ENCODE results near the gene MYMK. TPM values are rescaled to one million over a fixed set of nuclear protein-coding genes. Genes with fewer than 3 reads are reported as not detected.
A peak's percentile ranks its signal among the peaks of the same experiment; 100 is the strongest.

MYMK gene
- total and polyA plus RNA-seq, 2 of the 8 experiments (the other 6 are each of a cell fraction or from before 2014, with no cell fraction given): not detected

DNA sequence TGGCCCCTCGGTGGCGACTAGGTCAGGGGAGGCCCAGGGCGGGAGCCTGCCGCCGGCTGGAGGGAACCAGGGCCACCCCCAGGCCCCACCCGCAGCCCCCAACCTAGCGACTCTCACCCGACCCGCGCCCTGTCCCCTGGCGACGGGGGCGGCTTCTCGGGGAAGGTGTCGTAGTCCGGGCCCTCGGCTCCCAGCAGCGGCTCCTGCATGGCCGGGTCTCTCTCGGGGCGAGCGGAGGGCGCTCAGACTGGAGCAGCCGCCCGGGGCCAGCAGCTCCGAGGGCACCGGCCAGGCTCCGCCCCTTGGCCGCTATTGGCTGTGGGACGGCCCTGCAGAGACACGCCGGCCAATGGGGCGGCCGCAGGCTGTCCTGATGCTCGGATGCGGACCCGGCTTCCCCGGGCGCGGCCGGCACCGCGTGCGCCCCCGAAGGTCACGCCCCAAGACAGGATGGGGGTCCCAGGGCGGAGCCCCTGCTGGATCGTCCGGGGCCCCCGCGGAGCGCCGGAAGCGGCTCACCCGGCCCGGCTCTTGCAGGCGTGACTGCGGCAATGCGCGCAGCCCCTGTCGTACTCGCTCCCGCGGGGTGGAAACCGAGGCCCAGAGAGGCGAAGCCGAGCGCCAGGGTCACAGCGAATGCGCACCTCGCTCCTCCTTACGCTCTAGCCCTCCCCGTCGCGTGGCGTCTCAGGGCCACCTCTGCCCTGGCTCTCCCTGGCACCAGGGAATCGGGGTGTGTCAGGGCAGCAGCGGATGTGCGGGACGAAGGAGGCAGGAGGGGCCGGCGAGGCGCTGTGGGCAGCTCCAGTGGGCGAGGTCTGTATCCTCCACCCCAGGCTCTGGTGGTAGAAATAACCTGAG lies 45.7 kb downstream of the MYMK start, which contains the start of gene SLC2A6 (continued):
- TF ChIP-seq, protein P1, sequence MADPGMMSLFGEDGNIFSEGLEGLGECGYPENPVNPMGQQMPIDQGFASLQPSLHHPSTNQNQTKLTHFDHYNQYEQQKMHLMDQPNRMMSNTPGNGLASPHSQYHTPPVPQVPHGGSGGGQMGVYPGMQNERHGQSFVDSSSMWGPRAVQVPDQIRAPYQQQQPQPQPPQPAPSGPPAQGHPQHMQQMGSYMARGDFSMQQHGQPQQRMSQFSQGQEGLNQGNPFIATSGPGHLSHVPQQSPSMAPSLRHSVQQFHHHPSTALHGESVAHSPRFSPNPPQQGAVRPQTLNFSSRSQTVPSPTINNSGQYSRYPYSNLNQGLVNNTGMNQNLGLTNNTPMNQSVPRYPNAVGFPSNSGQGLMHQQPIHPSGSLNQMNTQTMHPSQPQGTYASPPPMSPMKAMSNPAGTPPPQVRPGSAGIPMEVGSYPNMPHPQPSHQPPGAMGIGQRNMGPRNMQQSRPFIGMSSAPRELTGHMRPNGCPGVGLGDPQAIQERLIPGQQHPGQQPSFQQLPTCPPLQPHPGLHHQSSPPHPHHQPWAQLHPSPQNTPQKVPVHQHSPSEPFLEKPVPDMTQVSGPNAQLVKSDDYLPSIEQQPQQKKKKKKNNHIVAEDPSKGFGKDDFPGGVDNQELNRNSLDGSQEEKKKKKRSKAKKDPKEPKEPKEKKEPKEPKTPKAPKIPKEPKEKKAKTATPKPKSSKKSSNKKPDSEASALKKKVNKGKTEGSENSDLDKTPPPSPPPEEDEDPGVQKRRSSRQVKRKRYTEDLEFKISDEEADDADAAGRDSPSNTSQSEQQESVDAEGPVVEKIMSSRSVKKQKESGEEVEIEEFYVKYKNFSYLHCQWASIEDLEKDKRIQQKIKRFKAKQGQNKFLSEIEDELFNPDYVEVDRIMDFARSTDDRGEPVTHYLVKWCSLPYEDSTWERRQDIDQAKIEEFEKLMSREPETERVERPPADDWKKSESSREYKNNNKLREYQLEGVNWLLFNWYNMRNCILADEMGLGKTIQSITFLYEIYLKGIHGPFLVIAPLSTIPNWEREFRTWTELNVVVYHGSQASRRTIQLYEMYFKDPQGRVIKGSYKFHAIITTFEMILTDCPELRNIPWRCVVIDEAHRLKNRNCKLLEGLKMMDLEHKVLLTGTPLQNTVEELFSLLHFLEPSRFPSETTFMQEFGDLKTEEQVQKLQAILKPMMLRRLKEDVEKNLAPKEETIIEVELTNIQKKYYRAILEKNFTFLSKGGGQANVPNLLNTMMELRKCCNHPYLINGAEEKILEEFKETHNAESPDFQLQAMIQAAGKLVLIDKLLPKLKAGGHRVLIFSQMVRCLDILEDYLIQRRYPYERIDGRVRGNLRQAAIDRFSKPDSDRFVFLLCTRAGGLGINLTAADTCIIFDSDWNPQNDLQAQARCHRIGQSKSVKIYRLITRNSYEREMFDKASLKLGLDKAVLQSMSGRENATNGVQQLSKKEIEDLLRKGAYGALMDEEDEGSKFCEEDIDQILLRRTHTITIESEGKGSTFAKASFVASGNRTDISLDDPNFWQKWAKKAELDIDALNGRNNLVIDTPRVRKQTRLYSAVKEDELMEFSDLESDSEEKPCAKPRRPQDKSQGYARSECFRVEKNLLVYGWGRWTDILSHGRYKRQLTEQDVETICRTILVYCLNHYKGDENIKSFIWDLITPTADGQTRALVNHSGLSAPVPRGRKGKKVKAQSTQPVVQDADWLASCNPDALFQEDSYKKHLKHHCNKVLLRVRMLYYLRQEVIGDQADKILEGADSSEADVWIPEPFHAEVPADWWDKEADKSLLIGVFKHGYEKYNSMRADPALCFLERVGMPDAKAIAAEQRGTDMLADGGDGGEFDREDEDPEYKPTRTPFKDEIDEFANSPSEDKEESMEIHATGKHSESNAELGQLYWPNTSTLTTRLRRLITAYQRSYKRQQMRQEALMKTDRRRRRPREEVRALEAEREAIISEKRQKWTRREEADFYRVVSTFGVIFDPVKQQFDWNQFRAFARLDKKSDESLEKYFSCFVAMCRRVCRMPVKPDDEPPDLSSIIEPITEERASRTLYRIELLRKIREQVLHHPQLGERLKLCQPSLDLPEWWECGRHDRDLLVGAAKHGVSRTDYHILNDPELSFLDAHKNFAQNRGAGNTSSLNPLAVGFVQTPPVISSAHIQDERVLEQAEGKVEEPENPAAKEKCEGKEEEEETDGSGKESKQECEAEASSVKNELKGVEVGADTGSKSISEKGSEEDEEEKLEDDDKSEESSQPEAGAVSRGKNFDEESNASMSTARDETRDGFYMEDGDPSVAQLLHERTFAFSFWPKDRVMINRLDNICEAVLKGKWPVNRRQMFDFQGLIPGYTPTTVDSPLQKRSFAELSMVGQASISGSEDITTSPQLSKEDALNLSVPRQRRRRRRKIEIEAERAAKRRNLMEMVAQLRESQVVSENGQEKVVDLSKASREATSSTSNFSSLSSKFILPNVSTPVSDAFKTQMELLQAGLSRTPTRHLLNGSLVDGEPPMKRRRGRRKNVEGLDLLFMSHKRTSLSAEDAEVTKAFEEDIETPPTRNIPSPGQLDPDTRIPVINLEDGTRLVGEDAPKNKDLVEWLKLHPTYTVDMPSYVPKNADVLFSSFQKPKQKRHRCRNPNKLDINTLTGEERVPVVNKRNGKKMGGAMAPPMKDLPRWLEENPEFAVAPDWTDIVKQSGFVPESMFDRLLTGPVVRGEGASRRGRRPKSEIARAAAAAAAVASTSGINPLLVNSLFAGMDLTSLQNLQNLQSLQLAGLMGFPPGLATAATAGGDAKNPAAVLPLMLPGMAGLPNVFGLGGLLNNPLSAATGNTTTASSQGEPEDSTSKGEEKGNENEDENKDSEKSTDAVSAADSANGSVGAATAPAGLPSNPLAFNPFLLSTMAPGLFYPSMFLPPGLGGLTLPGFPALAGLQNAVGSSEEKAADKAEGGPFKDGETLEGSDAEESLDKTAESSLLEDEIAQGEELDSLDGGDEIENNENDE (IDR thresholded peaks at IDR 0.05; ENCODE audit: insufficient replicate concordance, low read length): no peak
- TF ChIP-seq TBP (IDR thresholded peaks at IDR 0.05; ENCODE audit: low read depth, low read length): peak; percentile 53; the same call in 1 of the 2 replicates
- TF ChIP-seq ASH2L (IDR thresholded peaks at IDR 0.05; ENCODE audit: low read length): peak; percentile 55
- TF ChIP-seq MAFK (IDR thresholded peaks at IDR 0.05; ENCODE audit: low read depth, low read length): no peak
- peak; percentile 15; the same call in 1 of the 2 replicates for TF ChIP-seq PHF8 (conservative IDR thresholded peaks at IDR 0.05; ENCODE audit: low read depth, low read length)
- TF ChIP-seq SIN3A (conservative IDR thresholded peaks at IDR 0.05 in 1 of 2, IDR thresholded peaks at IDR 0.05 in 1 of 2; ENCODE audit: low read depth in 1 of 2, low read length in 2 of 2): peak in 1 of 2 experiments; percentile 45; a peak in 1 of 4 replicates
- TF ChIP-seq MAX (IDR thresholded peaks at IDR 0.05): peak; percentile 86
